Gastroesophageal sphincter (tissue), 4 donors: ENCODE data around the gene PHLPP1. TPM values are rescaled to one million over a fixed set of nuclear protein-coding genes. Genes with fewer than 3 reads are reported as not detected.
"Not testable (repeated sequence)": the region's sequence is repeated elsewhere in the genome, so short reads cannot be mapped to it uniquely, and the experiment has no call there.

ENCODE experiments used
- ATAC-seq: fragments of 150-250 bp; one replicate; pipeline ENCODE4 v1.9.1; 2016; ENCODE audit warnings: mild to moderate bottlenecking, moderate library complexity
- H3K27ac ChIP-seq, 4 donors: fragments of 200-600 bp; sonication (generic) in 3 of 4; 1 replicate in 3 of 4; 2 replicates in 1 of 4; pipeline ENCODE4 v1.5.1; 2016 to 2019
- H3K27me3 ChIP-seq: fragments of 200-600 bp; sonication (generic); one replicate; pipeline ENCODE4 v1.5.1; 2019
- H3K36me3 ChIP-seq, 2 donors: fragments of 200-600 bp; sonication (generic); one replicate each; pipeline ENCODE4 v1.5.1; 2019; ENCODE audit warnings: control low read depth in 1 of 2
- H3K4me1 ChIP-seq, 3 donors: fragments of 200-600 bp; sonication (generic); 1 replicate in 2 of 3; 2 replicates in 1 of 3; pipeline ENCODE4 v1.5.1; 2016 to 2019; ENCODE audit warnings: control low read depth in 2 of 3
- H3K4me3 ChIP-seq, 2 donors: fragments of 200-600 bp; sonication (generic); one replicate each; pipeline ENCODE4 v1.5.1; 2019; ENCODE audit warnings: mild to moderate bottlenecking in 1 of 2, moderate library complexity in 1 of 2
- H3K9me3 ChIP-seq, 3 donors: fragments of 200-600 bp; sonication (generic); one replicate each; pipeline ENCODE4 v1.5.1; 2017 to 2019; ENCODE audit warnings: control low read depth in 2 of 3
- CTCF ChIP-seq, 4 experiments: fragments of 200-600 bp in 2 of 4; fragments of 450-650 bp in 2 of 4; sonication (generic) in 1 of 4; IDR thresholded peaks; one replicate each; pipeline ENCODE4 v1.5.1; 2017 to 2019; ENCODE audit warnings: antibody characterized with exemption in 4 of 4, mild to moderate bottlenecking in 2 of 4, moderate library complexity in 2 of 4
- EP300 ChIP-seq: sonication (generic); formaldehyde crosslinking; IDR thresholded peaks from one replicate; pipeline ENCODE4 v1.6.1; 2017; ENCODE audit warnings: antibody characterized with exemption, mild to moderate bottlenecking
- POLR2A ChIP-seq, 2 donors: fragments of 450-650 bp; IDR thresholded peaks; one replicate each; pipeline ENCODE4 v1.6.1; 2017; ENCODE audit warnings: antibody characterized with exemption in 2 of 2, mild to moderate bottlenecking in 2 of 2, moderate library complexity in 1 of 2
- POLR2AphosphoS5 ChIP-seq: sonication (generic); formaldehyde crosslinking; IDR thresholded peaks from one replicate; pipeline ENCODE4 v1.6.1; 2017; ENCODE audit warnings: antibody characterized with exemption
- WGBS, 2 donors: methylation state at CpG; one replicate each; pipeline ENCODE4 v1.1.5; 2018; ENCODE audit warnings: low coverage in 1 of 2; 5-methylcytosine and 5-hydroxymethylcytosine counted together
- total RNA-seq, 4 donors: library from RNA; depleted of rRNA; stranded (reverse); fragments of >200 nt; gene quantifications; one replicate each; pipeline ENCODE4 v1.1.0, GENCODE V29; 2016

The PHLPP1 gene
- total RNA-seq, 4 donors from 2014 or later, result 10.8 to 19.1 (median 16.3) TPM

- Histone ChIP-seq H3K4me3 (no peak overlapping the region), H3K9me3 (no peaks in the 10 kb centered on the region), H3K27me3 (no peaks in the 10 kb centered on the region), H3K4me1 (no peaks in the 10 kb centered on the region), H3K27ac (no peak overlapping the region), H3K36me3 (peaks cover 0 to 29% of the 10 kb centered on the region in 2 donors)
- WGBS, 2 donors, result 67 to 78% methylated on average over 2 of the region's 2 CpGs
- TF ChIP-seq EP300 (no peak), POLR2A (IDR thresholded peaks at IDR 0.05) (no peak), CTCF (IDR thresholded peaks at IDR 0.05) (no peak), POLR2AphosphoS5 (no peak)
- ATAC-seq, result no peak
These were observed 189.3 kb downstream of the PHLPP1 start for GRCh38 chr18:62904396-62905285.

GRCh38 chr18:62912885-62913284 is 197.5 kb downstream of the PHLPP1 start:
- H3K4me1 ChIP-seq, result no peaks in the 10 kb centered on the region
- no peak for ATAC-seq

GRCh38 chr18:62913824-62914223 is 198.5 kb downstream of the PHLPP1 start:
- H3K36me3 ChIP-seq, ATAC-seq, H3K27me3 ChIP-seq, H3K4me3 ChIP-seq, H3K4me1 ChIP-seq, H3K27ac ChIP-seq, H3K9me3 ChIP-seq: not testable (repeated sequence)
- 93% methylated on average over 7 of the region's 7 CpGs; no CpG with 5 or more reads in 1 of the 2 donors for WGBS, 2 donors

More at GRCh38 chr18:62912885-62913284, 197.5 kb downstream of the PHLPP1 start:
- 0 to 25% methylated on average over 1 to 2 of the region's 2 CpGs for WGBS, 2 donors
- TF ChIP-seq POLR2A (IDR thresholded peaks at IDR 0.05) (no peak), POLR2AphosphoS5 (no peak)
- Histone ChIP-seq H3K27me3 (no peaks in the 10 kb centered on the region), H3K4me3 (no peak overlapping the region), H3K36me3 (no peaks in the 10 kb centered on the region), H3K9me3 (no peaks in the 10 kb centered on the region), H3K27ac (no peak overlapping the region)

GRCh38 chr18:62914871-62915392 is 199.6 kb downstream of the PHLPP1 start:
- Histone ChIP-seq H3K27ac (no peak overlapping the region), H3K4me3 (no peak overlapping the region), H3K36me3 (no peaks in the 10 kb centered on the region), H3K27me3 (no peaks in the 10 kb centered on the region), H3K9me3 (no peaks in the 10 kb centered on the region), H3K4me1 (peaks cover 0 to 15% (median 0%) of the 10 kb centered on the region in 3 donors)
- 86 to 90% methylated on average over 2 to 3 of the region's 3 CpGs for WGBS, 2 donors
- TF ChIP-seq CTCF (IDR thresholded peaks at IDR 0.05) (no peak), POLR2A (IDR thresholded peaks at IDR 0.05) (no peak), EP300 (no peak), POLR2AphosphoS5 (no peak)
- no peak for ATAC-seq

GRCh38 chr18:62918361-62918760 is 203.0 kb downstream of the PHLPP1 start:
- peak overlapping the region in 1 of 4 donors; percentile 28 for H3K27ac ChIP-seq
- peaks cover 0 to 21% (median 0%) of the 10 kb centered on the region in 3 donors for H3K4me1 ChIP-seq
- no peaks in the 10 kb centered on the region for H3K9me3 ChIP-seq
- ATAC-seq, result no peak
- no peak overlapping the region for H3K4me3 ChIP-seq
- no peak for TF ChIP-seq POLR2AphosphoS5
- TF ChIP-seq CTCF (IDR thresholded peaks at IDR 0.05), result no peak
- no peak for TF ChIP-seq EP300
- TF ChIP-seq POLR2A (IDR thresholded peaks at IDR 0.05), result no peak
- H3K27me3 ChIP-seq, result no peaks in the 10 kb centered on the region
- peaks cover 0 to 5% of the 10 kb centered on the region in 2 donors for H3K36me3 ChIP-seq
